K562 treated with DMSO at 1 percent for 12 hours (cell line): ENCODE results near the gene ZNF525. TPM values are rescaled to one million over a fixed set of nuclear protein-coding genes. Genes with fewer than 3 reads are reported as not detected.

Experiments used
- total RNA-seq: library from RNA; unstranded; fragments of 300-600 nt; gene quantifications from 2 replicates; pipeline ENCODE4 v1.2.3, GENCODE V29; 2022; ENCODE audit not compliant: insufficient read depth

The ZNF525 gene
- total RNA-seq, result 0.44 and 3.2 TPM in 2 replicates

GRCh38 chr19:53365134-53365898, at the start of gene ZNF525:
Gene ZNF525, plus strand, starts transcription at chr19:53365705. Its CDS starts 6,577 bp downstream, at chr19:53372282.

GRCh38 chr19:53333463-53334449, 31.7 kb upstream of the ZNF525 start, which contains the start of gene ZNF845:
Gene ZNF845, plus strand, starts transcription at chr19:53333749. Its CDS starts 7,559 bp downstream, at chr19:53341308.

GRCh38 chr19:53394974-53395839, 29.7 kb downstream of the ZNF525 start, which contains the start of gene ZNF765:
Gene ZNF765, plus strand, starts transcription at chr19:53395149. Its CDS starts 2,867 bp downstream, at chr19:53398016.

GRCh38 chr19:53431399-53432087, 66.0 kb downstream of the ZNF525 start, which contains the start of gene ZNF761:
Gene ZNF761, plus strand, starts transcription at chr19:53431984. Its CDS starts 15,285 bp downstream, at chr19:53447269.

Other genes with a start within 250 kb of the ZNF525 start
- gene ZNF415, start 232.8 kb upstream of the ZNF525 start, total RNA-seq, result not detected in 2 replicates
- 0.64 and 4.3 TPM in 2 replicates for gene ZNF347, start 206.7 kb upstream of the ZNF525 start, total RNA-seq
- gene ZNF665, start 172.3 kb upstream of the ZNF525 start, total RNA-seq, result 1.4 and 5.0 TPM in 2 replicates
- gene ZNF677, start 110.8 kb upstream of the ZNF525 start, total RNA-seq, result 0.24 and 2.3 TPM in 2 replicates
- not detected in 2 replicates for gene VN1R2, start 107.4 kb upstream of the ZNF525 start, total RNA-seq
- gene VN1R4, start 98.0 kb upstream of the ZNF525 start, total RNA-seq, result not detected in 2 replicates
- gene ZNF845, start 32.0 kb upstream of the ZNF525 start, total RNA-seq, result 1.1 and 4.4 TPM in 2 replicates
- gene ZNF765, start 29.4 kb downstream of the ZNF525 start, total RNA-seq, result 3.6 and 6.8 TPM in 2 replicates
- gene ZNF761, start 66.3 kb downstream of the ZNF525 start, total RNA-seq, result 7.2 and 11.8 TPM in 2 replicates
- 1.3 and 3.0 TPM in 2 replicates for gene ZNF813, start 102.0 kb downstream of the ZNF525 start, total RNA-seq
- 1.9 and 6.2 TPM in 2 replicates for gene ZNF331, start 172.4 kb downstream of the ZNF525 start, total RNA-seq